CD14-positive monocyte (primary cell): ENCODE data around the gene PCDHGC5. TPM values are rescaled to one million over a fixed set of nuclear protein-coding genes. Genes with fewer than 3 reads are reported as not detected.

Experiments
- DNase-seq, 3 donors: peaks; one replicate each; pipeline ENCODE4 v3.0.0-alpha.2; 2011 to 2022
- H2AFZ ChIP-seq: 2 replicates; pipeline ENCODE4 v1.6.0; 2012; ENCODE audit warnings: mild to moderate bottlenecking, low read depth, low read length, inconsistent platforms; ENCODE audit not compliant: insufficient read depth, poor library complexity, severe bottlenecking
- H3K27ac ChIP-seq, 2 donors: 1 replicate in 1 of 2; 2 replicates in 1 of 2; pipeline ENCODE4 v1.5.1; 2012 to 2013; ENCODE audit warnings: low read length in 2 of 2, control low read depth in 1 of 2, inconsistent platforms in 1 of 2, low read depth in 1 of 2, mild to moderate bottlenecking in 1 of 2
- H3K27me3 ChIP-seq, 2 donors: one replicate each; pipeline versions ENCODE4 v1.6.0 to v1.6.1; 2011 to 2013; ENCODE audit warnings: low read length in 2 of 2; ENCODE audit not compliant: control insufficient read depth in 2 of 2, insufficient read depth in 2 of 2
- H3K36me3 ChIP-seq, 2 donors: replicated peaks in 1 of 2; 1 replicate in 1 of 2; 2 replicates in 1 of 2; pipeline versions ENCODE4 v1.5.1 to v1.6.1; 2012 to 2013; ENCODE audit warnings: low read length in 2 of 2, control low read depth in 1 of 2, inconsistent platforms in 1 of 2, mild to moderate bottlenecking in 1 of 2; ENCODE audit not compliant: insufficient read depth in 2 of 2, control insufficient read depth in 1 of 2
- H3K4me1 ChIP-seq, 2 donors: 1 replicate in 1 of 2; 2 replicates in 1 of 2; pipeline versions ENCODE4 v1.5.1 to v1.6.1; 2012 to 2013; ENCODE audit warnings: low read length in 2 of 2, control low read depth in 1 of 2, inconsistent platforms in 1 of 2, mild to moderate bottlenecking in 1 of 2, moderate library complexity in 1 of 2; ENCODE audit not compliant: insufficient read depth in 2 of 2, control insufficient read depth in 1 of 2
- H3K4me2 ChIP-seq: replicated peaks from 2 replicates; pipeline ENCODE3; 2012; ENCODE audit warnings: low read length, moderate library complexity, mild to moderate bottlenecking; ENCODE audit not compliant: poor library complexity, severe bottlenecking; ENCODE audit errors: extremely low read depth
- H3K4me3 ChIP-seq, 3 experiments: fragments of 200-600 bp in 1 of 3; sonication (generic) in 1 of 3; replicated peaks in 1 of 3; 1 replicate in 2 of 3; 2 replicates in 1 of 3; pipeline ENCODE4 v1.5.1; 2011 to 2013; ENCODE audit warnings: low read length in 3 of 3, mild to moderate bottlenecking in 3 of 3, control low read depth in 2 of 3, low read depth in 2 of 3, inconsistent platforms in 1 of 3, moderate library complexity in 1 of 3
- H3K79me2 ChIP-seq: 2 replicates; pipeline ENCODE4 v1.6.0; 2012; ENCODE audit warnings: mild to moderate bottlenecking, control low read depth, inconsistent platforms, low read length, moderate library complexity; ENCODE audit not compliant: insufficient read depth
- H3K9ac ChIP-seq: 2 replicates; pipeline ENCODE4 v1.6.0; 2017; ENCODE audit warnings: low read length, mild to moderate bottlenecking; ENCODE audit not compliant: insufficient read depth, poor library complexity, severe bottlenecking
- H3K9me3 ChIP-seq, 2 donors: replicated peaks in 1 of 2; 1 replicate in 1 of 2; 2 replicates in 1 of 2; pipeline versions ENCODE4 v1.5.1 to v1.6.1; 2012 to 2013; ENCODE audit warnings: low read length in 2 of 2, control low read depth in 1 of 2; ENCODE audit not compliant: control insufficient read depth in 1 of 2, insufficient read depth in 1 of 2
- H4K20me1 ChIP-seq: 2 replicates; pipeline ENCODE4 v1.6.0; 2012; ENCODE audit warnings: mild to moderate bottlenecking, low read length, control low read depth, moderate library complexity; ENCODE audit not compliant: insufficient read depth
- H3K27ac Mint-ChIP-seq, 7 donors: one replicate each; pipeline ENCODE4 v1.8.0; 2020; ENCODE audit warnings: mild to moderate bottlenecking in 7 of 7, mixed read lengths in 7 of 7, moderate library complexity in 6 of 7, inconsistent platforms in 2 of 7
- H3K27me3 Mint-ChIP-seq, 3 donors: one replicate each; pipeline ENCODE4 v1.8.0; 2021 to 2022; ENCODE audit warnings: low read depth in 3 of 3, mild to moderate bottlenecking in 3 of 3, mixed read lengths in 3 of 3, moderate library complexity in 3 of 3, inconsistent platforms in 1 of 3
- H3K36me3 Mint-ChIP-seq, 2 donors: one replicate each; pipeline ENCODE4 v1.8.0; 2020; ENCODE audit warnings: mixed read lengths in 2 of 2, inconsistent platforms in 1 of 2, mild to moderate bottlenecking in 1 of 2
- H3K4me1 Mint-ChIP-seq: one replicate; pipeline ENCODE4 v1.8.0; 2020; ENCODE audit warnings: mild to moderate bottlenecking, mixed read lengths
- H3K4me3 Mint-ChIP-seq, 2 donors: one replicate each; pipeline ENCODE4 v1.8.0; 2020; ENCODE audit warnings: mild to moderate bottlenecking in 2 of 2, mixed read lengths in 2 of 2, moderate library complexity in 1 of 2
- H3K9me3 Mint-ChIP-seq, 7 donors: one replicate each; pipeline ENCODE4 v1.8.0; 2020 to 2022; ENCODE audit warnings: mixed read lengths in 7 of 7, mild to moderate bottlenecking in 6 of 7, moderate library complexity in 6 of 7, inconsistent platforms in 2 of 7
- CTCF ChIP-seq: fragments of 200-600 bp; IDR thresholded peaks from one replicate; pipeline ENCODE4 v1.8.0; 2022; ENCODE audit warnings: antibody characterized with exemption, mild to moderate bottlenecking
- WGBS: methylation state at CpG from one replicate; pipeline ENCODE4 v1.1.5; 2013; ENCODE audit warnings: missing lambda C conversion rate; ENCODE audit not compliant: insufficient coverage; 5-methylcytosine and 5-hydroxymethylcytosine counted together
- intact Hi-C, 2 donors: fragments of 100-400 bp; cut with micrococcal nuclease; formaldehyde crosslinking; loops; one replicate each; pipeline versions ENCODE4 v1.15.0 to v1.15.1; 2023
- polyA plus RNA-seq, 3 donors: library from polyadenylated mRNA; depleted of rRNA in 1 of 3; unstranded in 2 of 3; stranded (reverse) in 1 of 3; fragments of 300-500 nt in 2 of 3; fragments of >200 nt in 1 of 3; fragmentation: Illumina TruSeq in 2 of 3; gene quantifications; 1 replicate in 2 of 3; 2 replicates in 1 of 3; pipeline ENCODE4 v1.2.3, GENCODE V29; 2012 to 2021

Gene PCDHGC5
- polyA plus RNA-seq, 3 donors, result not detected

- Histone ChIP-seq H3K4me2 (no peak overlapping the region), H3K27me3 (peaks cover 63 to 84% of the 10 kb centered on the region in 2 donors)
- peaks cover 65 to 81% (median 79%) of the 10 kb centered on the region in 3 donors for H3K27me3 Mint-ChIP-seq
Observed at GRCh38 chr5:141479776-141480175, 9.1 kb upstream of the PCDHGC5 start.

DNA sequence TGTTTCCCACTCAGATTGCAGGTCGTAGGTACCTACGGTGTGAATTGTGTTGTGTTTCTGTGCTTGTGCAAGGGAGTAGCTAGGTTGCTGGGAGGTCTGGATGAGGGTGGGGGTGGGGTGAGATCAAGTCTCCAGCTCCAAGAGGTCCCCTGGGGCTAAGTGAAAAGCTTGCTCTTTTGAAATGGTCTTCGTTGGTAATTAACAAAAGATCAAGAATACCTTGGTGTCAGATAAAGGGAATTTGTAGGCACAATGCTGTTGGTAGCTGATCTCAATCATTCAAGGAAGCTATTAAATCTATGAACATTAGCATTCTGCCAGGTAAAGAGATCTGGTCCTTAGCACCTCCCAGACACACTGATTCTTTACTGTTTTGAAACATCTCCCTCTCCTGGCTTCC lies 5.0 kb upstream of the PCDHGC5 start:
- WGBS, result 40% methylated on average over 2 of the region's 3 CpGs
- Histone ChIP-seq H2AFZ (no peak overlapping the region), H3K4me3 (no peak overlapping the region), H3K27me3 (peaks cover 42 to 83% of the 10 kb centered on the region in 2 donors), H3K4me2 (no peak overlapping the region), H3K79me2 (no peaks in the 10 kb centered on the region), H3K4me1 (no peaks in the 10 kb centered on the region), H3K9ac (no peak overlapping the region), H3K36me3 (no peaks in the 10 kb centered on the region), H3K9me3 (peaks cover 0 to 15% of the 10 kb centered on the region in 2 donors), H3K27ac (no peak overlapping the region), H4K20me1 (no peaks in the 10 kb centered on the region)
- Mint-ChIP-seq H3K27ac (no peak overlapping the region), H3K4me1 (peaks cover 12% of the 10 kb centered on the region), H3K27me3 (peaks cover 49 to 71% (median 70%) of the 10 kb centered on the region in 3 donors), H3K9me3 (peaks cover 0 to 15% (median 8%) of the 10 kb centered on the region in 7 donors), H3K4me3 (peak overlapping the region in 1 of 2 donors; percentile 76), H3K36me3 (no peaks in the 10 kb centered on the region)
- intact Hi-C loops, result no loop called here
- no peak for DNase-seq
- TF ChIP-seq CTCF, result no peak

More at GRCh38 chr5:141479776-141480175, 9.1 kb upstream of the PCDHGC5 start:
- no peak for DNase-seq
- H3K27ac ChIP-seq, result no peak overlapping the region
- no peak for TF ChIP-seq CTCF
- no peaks in the 10 kb centered on the region for H4K20me1 ChIP-seq
- no peak overlapping the region for H2AFZ ChIP-seq
- peaks cover 29% of the 10 kb centered on the region for H3K4me1 Mint-ChIP-seq
- no peak overlapping the region for H3K4me3 Mint-ChIP-seq
- no peak overlapping the region for H3K27ac Mint-ChIP-seq
- H3K36me3 ChIP-seq, result no peaks in the 10 kb centered on the region
- H3K36me3 Mint-ChIP-seq, result peaks cover 7 to 10% of the 10 kb centered on the region in 2 donors
- H3K79me2 ChIP-seq, result no peaks in the 10 kb centered on the region
- H3K9me3 Mint-ChIP-seq, result peaks cover 0 to 31% (median 6%) of the 10 kb centered on the region in 7 donors
- no peak overlapping the region for H3K4me3 ChIP-seq
- peaks cover 19 to 25% of the 10 kb centered on the region in 2 donors for H3K4me1 ChIP-seq
- intact Hi-C loops, result no loop called here
- H3K9ac ChIP-seq, result no peak overlapping the region
- H3K9me3 ChIP-seq, result peaks cover 0 to 27% of the 10 kb centered on the region in 2 donors
